GM19438 (cell line): Measurements from ENCODE around the gene KEL.

Source experiments
- ATAC-seq: cut with Tn5 transposase; IDR thresholded peaks from one replicate; pipeline ENCODE4 v1.9.1; 2021; ENCODE audit warnings: low read depth; ENCODE audit not compliant: unreplicated experiment

Gene KEL

GRCh38 chr7:142932386-142933091, 29.6 kb downstream of the KEL start:
- ATAC-seq: no peak

GRCh38 chr7:142930126-142930730, 31.9 kb downstream of the KEL start:
- no peak for ATAC-seq

GRCh38 chr7:142927949-142928348, 34.2 kb downstream of the KEL start:
- ATAC-seq: no peak

- ATAC-seq: no peak
Observed at GRCh38 chr7:142927085-142927745, 34.9 kb downstream of the KEL start.

GRCh38 chr7:142925413-142925812, 36.8 kb downstream of the KEL start:
- no peak for ATAC-seq

- no peak for ATAC-seq
Observed at GRCh38 chr7:142923391-142923790, 38.8 kb downstream of the KEL start.

GRCh38 chr7:142919656-142920055, 42.5 kb downstream of the KEL start:
- ATAC-seq: no peak

- no peak for ATAC-seq
Observed at GRCh38 chr7:142918901-142919300, 43.3 kb downstream of the KEL start.

- ATAC-seq: no peak
Observed at GRCh38 chr7:142917447-142917846, 44.7 kb downstream of the KEL start.

- no peak for ATAC-seq
Observed at GRCh38 chr7:142916508-142916907, 45.7 kb downstream of the KEL start.

- no peak for ATAC-seq
Observed at GRCh38 chr7:142915315-142915714, 46.8 kb downstream of the KEL start.

- ATAC-seq: no peak
Observed at GRCh38 chr7:142914121-142914520, 48.0 kb downstream of the KEL start.

- no peak for ATAC-seq
Observed at GRCh38 chr7:142913566-142913965, 48.6 kb downstream of the KEL start.

GRCh38 chr7:142913051-142913450, 49.1 kb downstream of the KEL start:
- no peak for ATAC-seq

- no peak for ATAC-seq
Observed at GRCh38 chr7:142910481-142910880, 51.7 kb downstream of the KEL start.

GRCh38 chr7:142910031-142910433, 52.1 kb downstream of the KEL start:
- ATAC-seq: no peak

GRCh38 chr7:142908921-142909890, 53.0 kb downstream of the KEL start:
- ATAC-seq: no peak

- no peak for ATAC-seq
Observed at GRCh38 chr7:142908290-142908689, 53.9 kb downstream of the KEL start.

GRCh38 chr7:142906643-142907042, 55.5 kb downstream of the KEL start:
- ATAC-seq: no peak

GRCh38 chr7:142905759-142906158, 56.4 kb downstream of the KEL start:
- no peak for ATAC-seq

GRCh38 chr7:142904128-142904527, 58.0 kb downstream of the KEL start:
- no peak for ATAC-seq
